ENCODE results near the gene DCP2. TPM values are rescaled to one million over a fixed set of nuclear protein-coding genes. Genes with fewer than 3 reads are reported as not detected.

DCP2 gene
- total RNA-seq, 4 donors from 2014 or later = 20.7 to 27.3 (median 22.1) TPM

DNA sequence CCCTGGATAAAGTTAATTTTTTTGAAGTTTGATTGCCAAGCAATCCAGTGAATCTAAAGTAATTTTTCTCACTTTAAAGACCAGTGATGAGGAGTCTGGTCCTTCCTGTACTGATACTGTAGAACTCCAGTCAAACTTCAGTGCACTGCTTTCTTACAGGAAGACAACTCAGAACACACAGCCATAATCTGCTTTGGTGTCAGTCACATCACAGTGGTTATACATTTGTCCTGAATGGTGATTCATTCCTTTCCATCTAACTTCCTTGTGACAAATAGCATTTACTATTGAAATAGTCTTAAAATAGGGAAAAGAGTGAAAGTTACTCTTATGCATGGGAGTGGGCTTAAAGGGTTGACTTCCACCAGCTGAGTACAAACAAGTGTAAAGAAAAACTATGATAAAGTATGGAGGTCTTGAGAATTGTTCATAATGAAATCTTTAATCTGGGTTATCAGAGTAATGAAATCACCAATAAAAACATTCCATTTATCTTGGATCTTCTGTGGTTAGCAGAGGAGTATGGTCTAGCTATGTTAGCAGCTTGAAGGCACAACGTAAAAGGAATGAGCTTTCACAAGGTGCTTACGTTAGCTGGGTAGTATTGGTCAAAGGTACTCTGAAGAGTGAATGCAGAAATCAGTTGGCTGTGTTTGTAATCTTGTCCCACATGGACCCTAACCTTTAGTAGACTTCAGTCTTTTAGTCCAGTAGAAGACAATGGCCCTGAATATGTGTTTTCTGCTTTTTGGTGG is 41.5 kb downstream of the DCP2 start:
- DNase-seq (ENCODE audit: low spot score in 2 of 2) = no peak
- TF ChIP-seq POLR2A (IDR thresholded peaks at IDR 0.05) = no peak
- TF ChIP-seq, protein P1, sequence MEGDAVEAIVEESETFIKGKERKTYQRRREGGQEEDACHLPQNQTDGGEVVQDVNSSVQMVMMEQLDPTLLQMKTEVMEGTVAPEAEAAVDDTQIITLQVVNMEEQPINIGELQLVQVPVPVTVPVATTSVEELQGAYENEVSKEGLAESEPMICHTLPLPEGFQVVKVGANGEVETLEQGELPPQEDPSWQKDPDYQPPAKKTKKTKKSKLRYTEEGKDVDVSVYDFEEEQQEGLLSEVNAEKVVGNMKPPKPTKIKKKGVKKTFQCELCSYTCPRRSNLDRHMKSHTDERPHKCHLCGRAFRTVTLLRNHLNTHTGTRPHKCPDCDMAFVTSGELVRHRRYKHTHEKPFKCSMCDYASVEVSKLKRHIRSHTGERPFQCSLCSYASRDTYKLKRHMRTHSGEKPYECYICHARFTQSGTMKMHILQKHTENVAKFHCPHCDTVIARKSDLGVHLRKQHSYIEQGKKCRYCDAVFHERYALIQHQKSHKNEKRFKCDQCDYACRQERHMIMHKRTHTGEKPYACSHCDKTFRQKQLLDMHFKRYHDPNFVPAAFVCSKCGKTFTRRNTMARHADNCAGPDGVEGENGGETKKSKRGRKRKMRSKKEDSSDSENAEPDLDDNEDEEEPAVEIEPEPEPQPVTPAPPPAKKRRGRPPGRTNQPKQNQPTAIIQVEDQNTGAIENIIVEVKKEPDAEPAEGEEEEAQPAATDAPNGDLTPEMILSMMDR (IDR thresholded peaks at IDR 0.05) = no peak
- intact Hi-C loops (cut with DNase I; ENCODE audit: low total_unique reads) = no loop called here
- H3K4me3 ChIP-seq (ENCODE audit: low read depth, poor library complexity, severe bottlenecking) = no peak overlapping the region
- WGBS, 2 donors = 92 to 93% methylated on average over 2 of the region's 2 CpGs

DNA sequence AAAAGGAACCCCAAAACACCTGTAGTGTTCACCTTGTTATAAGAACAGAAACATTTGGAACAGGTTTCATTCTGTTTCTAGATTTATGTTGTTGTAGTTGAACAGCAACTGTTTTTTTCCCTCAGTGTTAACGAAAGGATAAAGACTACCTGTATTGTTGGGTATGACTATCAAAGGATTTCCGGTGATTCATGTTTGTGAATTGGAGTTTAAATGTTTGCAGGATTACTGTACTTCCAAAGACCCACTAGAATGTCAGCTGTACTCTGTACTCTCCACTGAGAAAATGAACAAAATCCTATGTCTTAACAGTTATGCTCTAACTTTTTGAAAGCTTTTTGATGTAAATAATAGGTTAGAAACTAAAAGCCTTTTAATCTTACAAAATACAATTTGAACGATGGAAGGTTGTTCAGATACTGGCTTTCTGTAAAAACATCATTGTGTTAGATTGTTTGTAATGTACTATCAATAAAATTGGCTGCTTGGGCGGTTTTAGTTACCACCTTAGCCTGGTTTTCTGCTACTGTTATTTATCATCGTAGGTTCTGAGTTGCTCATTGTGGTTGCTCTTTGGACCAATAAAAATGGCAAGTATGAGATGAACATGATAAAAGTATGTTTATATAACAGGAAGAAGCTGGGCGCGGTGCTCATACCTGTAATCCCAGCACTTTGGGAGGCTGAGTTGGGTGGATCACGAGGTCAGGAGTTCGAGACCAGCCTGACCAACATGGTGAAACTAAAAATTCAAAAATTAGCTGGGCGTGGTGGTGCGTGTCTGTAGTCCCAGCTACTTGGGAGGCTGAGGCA is 44.1 kb downstream of the DCP2 start:
- intact Hi-C loops (cut with DNase I; ENCODE audit: low total_unique reads) = no loop called here

DNA sequence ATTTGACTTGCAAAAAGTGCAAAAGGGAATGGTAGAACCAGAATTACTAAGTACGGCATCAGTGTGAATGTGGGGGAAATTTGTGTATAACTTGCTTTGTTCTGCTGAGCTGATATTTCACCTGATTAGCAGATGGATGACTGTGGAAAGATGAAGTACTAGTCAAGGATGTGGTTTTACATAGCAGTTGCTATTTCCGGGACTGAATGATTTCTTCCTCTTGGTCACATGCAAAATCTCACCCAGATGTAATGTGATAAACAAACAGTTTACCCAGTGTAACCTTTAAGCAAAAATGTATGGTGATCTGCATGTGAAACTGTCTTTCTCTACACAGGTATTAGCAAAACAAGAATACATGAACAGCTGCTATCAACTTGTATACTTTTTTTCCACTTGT is 46.1 kb downstream of the DCP2 start:
- TF ChIP-seq, protein P1 (IDR thresholded peaks at IDR 0.05) = no peak
- no peak for TF ChIP-seq POLR2A (IDR thresholded peaks at IDR 0.05)
- 73 to 74% methylated on average over 2 of the region's 2 CpGs for WGBS, 2 donors
- DNase-seq (ENCODE audit: low spot score in 2 of 2) = no peak

More for the DNA sequence above, 44.1 kb downstream of the DCP2 start:
- TF ChIP-seq, protein P1 (IDR thresholded peaks at IDR 0.05) = no peak
- TF ChIP-seq POLR2A (IDR thresholded peaks at IDR 0.05) = no peak
- H3K4me3 ChIP-seq (ENCODE audit: low read depth, poor library complexity, severe bottlenecking) = no peak overlapping the region
- WGBS, 2 donors = 89 to 91% methylated on average over 11 of the region's 11 CpGs
- no peak for DNase-seq (ENCODE audit: low spot score in 2 of 2)

DNA sequence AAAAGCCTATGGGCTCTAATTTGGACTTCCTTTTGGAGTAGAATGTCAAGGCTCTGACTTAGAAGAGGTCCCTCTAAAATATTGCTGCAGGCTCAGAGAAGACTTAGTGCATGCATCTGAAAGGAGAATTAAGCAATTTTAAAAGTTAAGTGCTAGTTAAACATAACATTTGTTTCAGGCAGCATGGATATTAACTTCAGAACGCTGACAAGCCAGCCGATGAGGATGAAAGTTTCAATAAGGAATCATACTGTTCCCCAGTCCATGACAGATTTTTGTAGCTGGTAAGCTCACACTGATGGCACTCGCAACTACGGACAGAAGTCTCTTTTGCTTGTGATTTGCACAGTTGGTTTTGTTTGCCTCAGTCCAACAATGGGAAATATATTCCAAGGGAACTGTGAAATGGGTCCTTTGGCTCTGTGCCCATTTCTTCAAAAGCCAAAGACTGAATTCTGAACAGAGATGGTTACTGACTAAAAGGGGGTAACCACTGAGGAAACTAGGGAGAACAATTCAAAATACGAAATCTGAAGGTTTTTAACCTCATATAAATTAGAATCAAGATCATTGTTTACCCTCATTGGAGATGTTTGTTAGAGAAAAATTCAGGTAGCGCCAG is 47.6 kb downstream of the DCP2 start:
- intact Hi-C loops (cut with DNase I; ENCODE audit: low total_unique reads) = no loop called here
- WGBS, 2 donors = 78 to 82% methylated on average over 6 of the region's 6 CpGs
- DNase-seq (ENCODE audit: low spot score in 2 of 2) = no peak
- no peak overlapping the region for H3K4me3 ChIP-seq (ENCODE audit: low read depth, poor library complexity, severe bottlenecking)
- TF ChIP-seq, protein P1 (IDR thresholded peaks at IDR 0.05) = no peak
- TF ChIP-seq POLR2A (IDR thresholded peaks at IDR 0.05) = no peak

More for the DNA sequence above, 46.1 kb downstream of the DCP2 start:
- no peak overlapping the region for H3K4me3 ChIP-seq (ENCODE audit: low read depth, poor library complexity, severe bottlenecking)
- intact Hi-C loops (cut with DNase I; ENCODE audit: low total_unique reads) = no loop called here

DNA sequence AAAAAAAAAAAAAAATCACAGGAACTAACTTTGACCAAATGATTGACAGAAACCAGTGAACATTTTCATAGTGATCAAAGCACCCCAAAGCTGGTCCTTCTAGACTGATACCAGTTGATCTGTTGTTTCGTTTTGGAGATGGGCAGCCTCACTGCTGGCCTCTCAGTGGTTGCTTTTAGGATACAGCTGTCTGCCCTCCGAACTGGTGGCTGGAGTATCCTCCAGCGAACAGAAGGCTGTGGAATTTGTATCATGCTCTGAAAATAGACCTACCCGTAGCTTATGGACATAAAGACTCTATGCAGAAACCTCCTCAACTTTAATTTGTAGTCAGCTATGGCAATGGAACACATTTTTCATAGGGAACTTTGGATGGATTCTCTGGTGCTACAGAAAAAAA is 49.0 kb downstream of the DCP2 start:
- H3K4me3 ChIP-seq (ENCODE audit: low read depth, poor library complexity, severe bottlenecking) = no peak overlapping the region
- no peak for DNase-seq (ENCODE audit: low spot score in 2 of 2)
- TF ChIP-seq, protein P1 (IDR thresholded peaks at IDR 0.05) = no peak
- intact Hi-C loops (cut with DNase I; ENCODE audit: low total_unique reads) = loop anchor here (5.0 kb wide), 1 partner anchor 833 kb away; no protein-coding TSS in a partner anchor
- 94 to 97% methylated on average over 4 of the region's 4 CpGs for WGBS, 2 donors

All from lower leg skin (tissue), 4 donors.